ENCODE measurements around the gene TMEM181. TPM values are rescaled to one million over a fixed set of nuclear protein-coding genes. Genes with fewer than 3 reads are reported as not detected.

TMEM181 gene
- total RNA-seq, 1 experiment from 2014 or later = 38.0 TPM

DNA sequence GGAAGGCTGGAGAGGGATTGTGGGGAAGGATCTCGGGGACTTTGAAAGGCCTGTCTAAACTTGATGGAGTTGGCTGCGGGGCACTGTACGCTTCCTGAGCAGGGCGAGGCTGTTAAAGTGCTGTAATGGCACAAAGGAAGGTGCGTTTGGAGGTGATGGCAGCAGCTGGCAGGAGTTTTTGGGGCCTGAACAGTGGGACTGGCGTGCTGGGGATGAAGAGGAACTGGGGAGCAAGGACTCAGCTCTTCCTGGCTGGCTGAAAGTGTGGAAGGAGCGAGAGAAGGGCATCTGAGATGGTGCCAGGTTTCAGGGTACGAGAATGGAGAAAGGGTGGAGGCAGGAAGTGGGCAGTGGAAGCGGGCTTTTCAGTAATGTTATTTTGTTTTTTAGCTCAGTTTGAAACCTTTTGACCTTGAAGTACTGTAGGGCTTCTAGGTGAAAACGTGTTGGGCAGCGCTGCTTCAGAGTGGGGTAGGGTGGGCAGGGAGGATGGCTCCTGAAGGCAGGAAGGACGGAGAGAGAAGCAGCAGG lies 8.0 kb downstream of the TMEM181 start:
- H3K36me3 ChIP-seq (ENCODE audit: control insufficient read depth, insufficient read depth, low read length) = no peaks in the 10 kb centered on the region
- H3K9me3 ChIP-seq (ENCODE audit: control insufficient read depth, insufficient read depth, low read depth, low read length) = no peaks in the 10 kb centered on the region
- ChIA-PET CTCF (interaction anchor here (0.6 kb wide), 1 partner anchor 354 kb away, joined by 3 read pairs; no protein-coding TSS in a partner anchor), POLR2A (no interaction called here)
- H3K27me3 ChIP-seq (ENCODE audit: control insufficient read depth, insufficient read depth, low read length) = no peaks in the 10 kb centered on the region
- intact Hi-C loops (cut with micrococcal nuclease; ENCODE audit: unreplicated experiment) (no loop called here), in situ Hi-C loops (cut with HindIII; ENCODE audit: low pct_unique_long_range_greater_than_20kb, low sequenced_read_pairs) (no loop called here)
- H3K27ac ChIP-seq (ENCODE audit: low read length) = no peak overlapping the region
- no peak for DNase-seq (ENCODE audit: low read depth, low spot score)
- TF ChIP-seq, protein P1, sequence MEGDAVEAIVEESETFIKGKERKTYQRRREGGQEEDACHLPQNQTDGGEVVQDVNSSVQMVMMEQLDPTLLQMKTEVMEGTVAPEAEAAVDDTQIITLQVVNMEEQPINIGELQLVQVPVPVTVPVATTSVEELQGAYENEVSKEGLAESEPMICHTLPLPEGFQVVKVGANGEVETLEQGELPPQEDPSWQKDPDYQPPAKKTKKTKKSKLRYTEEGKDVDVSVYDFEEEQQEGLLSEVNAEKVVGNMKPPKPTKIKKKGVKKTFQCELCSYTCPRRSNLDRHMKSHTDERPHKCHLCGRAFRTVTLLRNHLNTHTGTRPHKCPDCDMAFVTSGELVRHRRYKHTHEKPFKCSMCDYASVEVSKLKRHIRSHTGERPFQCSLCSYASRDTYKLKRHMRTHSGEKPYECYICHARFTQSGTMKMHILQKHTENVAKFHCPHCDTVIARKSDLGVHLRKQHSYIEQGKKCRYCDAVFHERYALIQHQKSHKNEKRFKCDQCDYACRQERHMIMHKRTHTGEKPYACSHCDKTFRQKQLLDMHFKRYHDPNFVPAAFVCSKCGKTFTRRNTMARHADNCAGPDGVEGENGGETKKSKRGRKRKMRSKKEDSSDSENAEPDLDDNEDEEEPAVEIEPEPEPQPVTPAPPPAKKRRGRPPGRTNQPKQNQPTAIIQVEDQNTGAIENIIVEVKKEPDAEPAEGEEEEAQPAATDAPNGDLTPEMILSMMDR (IDR thresholded peaks at IDR 0.05) = no peak
- TF ChIP-seq SIN3A (IDR thresholded peaks at IDR 0.05; ENCODE audit: borderline replicate concordance, insufficient read depth, low read depth, low read length) = no peak
- no peak overlapping the region for H3K4me3 ChIP-seq (ENCODE audit: low read depth in 2 of 2, low read length in 2 of 2)
- ATAC-seq = no peak
- H3K4me1 ChIP-seq (ENCODE audit: control insufficient read depth, insufficient read depth, low read length) = peaks cover 7% of the 10 kb centered on the region; the same call in 1 of the 2 replicates
- BruUV-seq (replicated peaks) = no TSS peak

- POLR2A ChIA-PET = no interaction called here
- intact Hi-C loops (cut with micrococcal nuclease; ENCODE audit: unreplicated experiment) (no loop called here), in situ Hi-C loops (cut with HindIII; ENCODE audit: low pct_unique_long_range_greater_than_20kb, low sequenced_read_pairs) (no loop called here)
- Histone ChIP-seq H3K27ac (ENCODE audit: low read length) (no peak overlapping the region), H3K36me3 (ENCODE audit: control insufficient read depth, insufficient read depth, low read length) (no peaks in the 10 kb centered on the region), H3K4me1 (ENCODE audit: control insufficient read depth, insufficient read depth, low read length) (peaks cover 7% of the 10 kb centered on the region; the same call in 1 of the 2 replicates), H3K9me3 (ENCODE audit: control insufficient read depth, insufficient read depth, low read depth, low read length) (no peaks in the 10 kb centered on the region), H3K4me3 (ENCODE audit: low read depth in 2 of 2, low read length in 2 of 2) (no peak overlapping the region), H3K27me3 (ENCODE audit: control insufficient read depth, insufficient read depth, low read length) (no peaks in the 10 kb centered on the region)
- CTCF ChIA-PET = interaction anchor here (0.6 kb wide), 1 partner anchor 354 kb away, joined by 3 read pairs; no protein-coding TSS in a partner anchor
- no TSS peak for BruUV-seq (replicated peaks)
- TF ChIP-seq, protein P1 (IDR thresholded peaks at IDR 0.05) = no peak
- TF ChIP-seq TCF7L2 (IDR thresholded peaks at IDR 0.05; ENCODE audit: low read depth, low read length) = no peak
- no peak for TF ChIP-seq POLR2AphosphoS5 (IDR thresholded peaks at IDR 0.05; ENCODE audit: low read depth, low read length)
- TF ChIP-seq, protein P2, sequence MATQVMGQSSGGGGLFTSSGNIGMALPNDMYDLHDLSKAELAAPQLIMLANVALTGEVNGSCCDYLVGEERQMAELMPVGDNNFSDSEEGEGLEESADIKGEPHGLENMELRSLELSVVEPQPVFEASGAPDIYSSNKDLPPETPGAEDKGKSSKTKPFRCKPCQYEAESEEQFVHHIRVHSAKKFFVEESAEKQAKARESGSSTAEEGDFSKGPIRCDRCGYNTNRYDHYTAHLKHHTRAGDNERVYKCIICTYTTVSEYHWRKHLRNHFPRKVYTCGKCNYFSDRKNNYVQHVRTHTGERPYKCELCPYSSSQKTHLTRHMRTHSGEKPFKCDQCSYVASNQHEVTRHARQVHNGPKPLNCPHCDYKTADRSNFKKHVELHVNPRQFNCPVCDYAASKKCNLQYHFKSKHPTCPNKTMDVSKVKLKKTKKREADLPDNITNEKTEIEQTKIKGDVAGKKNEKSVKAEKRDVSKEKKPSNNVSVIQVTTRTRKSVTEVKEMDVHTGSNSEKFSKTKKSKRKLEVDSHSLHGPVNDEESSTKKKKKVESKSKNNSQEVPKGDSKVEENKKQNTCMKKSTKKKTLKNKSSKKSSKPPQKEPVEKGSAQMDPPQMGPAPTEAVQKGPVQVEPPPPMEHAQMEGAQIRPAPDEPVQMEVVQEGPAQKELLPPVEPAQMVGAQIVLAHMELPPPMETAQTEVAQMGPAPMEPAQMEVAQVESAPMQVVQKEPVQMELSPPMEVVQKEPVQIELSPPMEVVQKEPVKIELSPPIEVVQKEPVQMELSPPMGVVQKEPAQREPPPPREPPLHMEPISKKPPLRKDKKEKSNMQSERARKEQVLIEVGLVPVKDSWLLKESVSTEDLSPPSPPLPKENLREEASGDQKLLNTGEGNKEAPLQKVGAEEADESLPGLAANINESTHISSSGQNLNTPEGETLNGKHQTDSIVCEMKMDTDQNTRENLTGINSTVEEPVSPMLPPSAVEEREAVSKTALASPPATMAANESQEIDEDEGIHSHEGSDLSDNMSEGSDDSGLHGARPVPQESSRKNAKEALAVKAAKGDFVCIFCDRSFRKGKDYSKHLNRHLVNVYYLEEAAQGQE (IDR thresholded peaks at IDR 0.05; ENCODE audit: insufficient read depth in 1 of 2, low read depth in 2 of 2, low read length in 1 of 2) = no peak
- TF ChIP-seq SIN3A (IDR thresholded peaks at IDR 0.05; ENCODE audit: borderline replicate concordance, insufficient read depth, low read depth, low read length) = no peak
- DNase-seq (ENCODE audit: low read depth, low spot score) = no peak
- no peak for ATAC-seq
These were observed 8.7 kb downstream of the TMEM181 start for GRCh38 chr6:158568549-158568948.

Data from Panc1 (cell line).